ENCODE measurements around the gene COMT. TPM values are rescaled to one million over a fixed set of nuclear protein-coding genes. Genes with fewer than 3 reads are reported as not detected.

COMT gene
- total RNA-seq, 1 donor from 2014 or later: 186 TPM

DNA sequence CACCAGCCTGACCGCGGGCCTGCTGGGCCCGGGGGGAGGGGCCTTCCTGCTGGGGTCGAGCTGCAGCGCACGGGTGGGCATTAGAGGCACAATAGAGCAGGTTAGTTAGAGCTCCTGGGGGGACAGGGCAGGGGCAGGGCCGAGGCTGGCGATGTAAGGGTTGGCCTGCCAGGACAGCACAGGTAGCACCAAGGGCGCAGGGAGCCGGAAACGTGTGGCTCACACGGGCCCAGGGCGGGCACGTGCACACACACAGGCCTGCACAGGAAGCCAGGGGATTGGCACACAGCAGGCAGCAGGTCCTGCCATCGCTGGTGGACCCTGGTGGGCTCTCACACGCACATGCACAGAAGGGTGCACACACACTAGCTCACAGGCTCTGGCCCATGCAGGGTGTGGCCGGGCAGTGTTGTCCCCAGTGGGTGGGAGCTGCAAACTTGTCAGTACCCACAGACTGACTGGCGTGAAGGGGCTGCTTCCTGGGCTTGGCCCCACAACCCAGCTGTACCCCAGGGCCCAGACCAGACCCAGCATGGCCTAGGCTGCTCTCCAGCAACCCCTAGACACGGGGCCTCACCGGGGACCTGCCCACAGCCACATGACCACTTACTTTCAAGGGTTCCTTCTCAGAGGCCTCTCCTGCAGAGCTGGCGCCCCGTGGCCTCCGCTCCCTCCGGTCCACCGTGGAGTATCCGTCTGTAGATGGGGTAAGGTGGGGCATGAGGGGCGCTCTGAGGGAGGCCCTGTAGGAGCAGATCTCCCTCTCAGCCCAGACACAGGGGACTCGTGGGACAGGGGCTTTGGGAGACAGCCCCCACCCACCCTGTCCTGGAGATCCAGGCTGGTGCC is 29.9 kb downstream of the COMT start:
- H3K27me3 Mint-ChIP-seq (ENCODE audit: low read depth): no peaks in the 10 kb centered on the region
- TF ChIP-seq, protein P1, sequence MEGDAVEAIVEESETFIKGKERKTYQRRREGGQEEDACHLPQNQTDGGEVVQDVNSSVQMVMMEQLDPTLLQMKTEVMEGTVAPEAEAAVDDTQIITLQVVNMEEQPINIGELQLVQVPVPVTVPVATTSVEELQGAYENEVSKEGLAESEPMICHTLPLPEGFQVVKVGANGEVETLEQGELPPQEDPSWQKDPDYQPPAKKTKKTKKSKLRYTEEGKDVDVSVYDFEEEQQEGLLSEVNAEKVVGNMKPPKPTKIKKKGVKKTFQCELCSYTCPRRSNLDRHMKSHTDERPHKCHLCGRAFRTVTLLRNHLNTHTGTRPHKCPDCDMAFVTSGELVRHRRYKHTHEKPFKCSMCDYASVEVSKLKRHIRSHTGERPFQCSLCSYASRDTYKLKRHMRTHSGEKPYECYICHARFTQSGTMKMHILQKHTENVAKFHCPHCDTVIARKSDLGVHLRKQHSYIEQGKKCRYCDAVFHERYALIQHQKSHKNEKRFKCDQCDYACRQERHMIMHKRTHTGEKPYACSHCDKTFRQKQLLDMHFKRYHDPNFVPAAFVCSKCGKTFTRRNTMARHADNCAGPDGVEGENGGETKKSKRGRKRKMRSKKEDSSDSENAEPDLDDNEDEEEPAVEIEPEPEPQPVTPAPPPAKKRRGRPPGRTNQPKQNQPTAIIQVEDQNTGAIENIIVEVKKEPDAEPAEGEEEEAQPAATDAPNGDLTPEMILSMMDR (IDR thresholded peaks at IDR 0.05): no peak
- peaks cover 6% of the 10 kb centered on the region for H3K36me3 Mint-ChIP-seq (ENCODE audit: low read depth)
- H3K4me1 Mint-ChIP-seq (ENCODE audit: low read depth): peaks cover 7% of the 10 kb centered on the region
- H3K4me3 Mint-ChIP-seq (ENCODE audit: unreplicated experiment): no peak overlapping the region
- no peak overlapping the region for H3K27ac Mint-ChIP-seq (ENCODE audit: unreplicated experiment)
- H3K9me3 Mint-ChIP-seq (ENCODE audit: low read depth): no peaks in the 10 kb centered on the region
- no peak for DNase-seq (ENCODE audit: low spot score)

DNA sequence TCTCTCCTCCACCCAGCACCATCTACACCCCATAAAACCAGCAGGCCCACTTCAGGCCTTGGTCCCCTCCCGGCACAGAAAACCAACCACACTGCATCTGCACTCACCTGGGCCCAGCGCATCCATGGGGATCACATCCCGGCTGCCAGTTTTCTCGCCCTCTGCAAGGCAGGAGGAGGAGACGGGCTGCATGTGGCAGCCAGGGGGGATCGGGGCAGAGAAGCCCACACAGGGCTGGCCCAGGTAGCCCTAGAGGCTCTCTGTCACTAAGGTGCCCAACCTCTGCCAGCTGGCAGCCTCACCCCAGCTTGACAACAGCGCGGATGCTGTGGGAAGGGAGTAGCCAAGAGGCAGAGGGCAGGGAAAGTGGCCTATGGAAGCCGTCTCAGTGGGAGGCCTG is 30.7 kb downstream of the COMT start:
- H3K4me3 Mint-ChIP-seq (ENCODE audit: unreplicated experiment): no peak overlapping the region
- peaks cover 7% of the 10 kb centered on the region for H3K4me1 Mint-ChIP-seq (ENCODE audit: low read depth)
- no peak for DNase-seq (ENCODE audit: low spot score)
- H3K27ac Mint-ChIP-seq (ENCODE audit: unreplicated experiment): no peak overlapping the region
- no peaks in the 10 kb centered on the region for H3K9me3 Mint-ChIP-seq (ENCODE audit: low read depth)
- peaks cover 3% of the 10 kb centered on the region for H3K36me3 Mint-ChIP-seq (ENCODE audit: low read depth)
- H3K27me3 Mint-ChIP-seq (ENCODE audit: low read depth): no peaks in the 10 kb centered on the region
- TF ChIP-seq, protein P1 (IDR thresholded peaks at IDR 0.05): no peak

- Mint-ChIP-seq H3K27ac (ENCODE audit: unreplicated experiment) (no peak overlapping the region), H3K27me3 (ENCODE audit: low read depth) (no peaks in the 10 kb centered on the region), H3K9me3 (ENCODE audit: low read depth) (no peaks in the 10 kb centered on the region), H3K4me1 (ENCODE audit: low read depth) (peaks cover 7% of the 10 kb centered on the region), H3K4me3 (ENCODE audit: unreplicated experiment) (no peak overlapping the region), H3K36me3 (ENCODE audit: low read depth) (peaks cover 2% of the 10 kb centered on the region)
- DNase-seq (ENCODE audit: low spot score): no peak
- TF ChIP-seq, protein P1 (IDR thresholded peaks at IDR 0.05): no peak
These were observed 31.3 kb downstream of the COMT start for GRCh38 chr22:19972652-19973550.

DNA sequence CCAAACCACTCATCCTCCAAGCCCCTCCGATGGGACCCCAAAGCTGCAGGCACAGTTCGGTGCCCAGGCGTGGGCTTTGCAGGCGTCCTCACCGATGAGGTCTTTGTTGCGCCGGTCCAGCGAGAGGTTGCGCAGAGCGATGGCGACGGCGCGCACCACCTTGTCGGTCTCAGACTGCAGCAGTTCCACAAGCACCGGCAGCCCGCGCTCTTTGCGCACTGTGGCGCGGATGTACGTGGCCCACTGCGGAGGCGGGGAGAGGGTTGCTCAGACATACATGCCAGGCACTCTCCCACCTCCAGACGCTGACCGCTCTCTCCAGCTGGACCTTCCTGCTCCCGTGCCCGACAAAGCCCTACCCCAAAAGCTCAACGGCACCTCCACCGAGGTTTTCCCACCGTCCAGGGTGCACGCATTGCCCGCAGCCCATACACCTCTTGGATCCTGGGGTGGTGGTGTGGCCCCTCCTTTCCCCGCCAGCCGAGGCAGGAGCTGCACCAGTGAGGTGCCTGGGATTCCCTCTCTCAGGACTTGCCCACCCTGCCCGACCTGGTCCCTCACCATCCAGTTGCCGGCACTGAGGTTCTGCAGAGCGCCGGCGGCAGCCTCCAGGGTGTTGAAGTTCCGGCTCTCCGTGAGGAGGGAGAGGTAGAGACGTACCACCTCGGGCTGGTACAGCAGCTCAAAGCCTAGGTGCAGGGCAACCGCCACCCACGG is 32.1 kb downstream of the COMT start:
- no peaks in the 10 kb centered on the region for H3K27me3 Mint-ChIP-seq (ENCODE audit: low read depth)
- DNase-seq (ENCODE audit: low spot score): no peak
- peaks cover 7% of the 10 kb centered on the region for H3K4me1 Mint-ChIP-seq (ENCODE audit: low read depth)
- H3K27ac Mint-ChIP-seq (ENCODE audit: unreplicated experiment): no peak overlapping the region
- TF ChIP-seq, protein P1 (IDR thresholded peaks at IDR 0.05): no peak
- H3K36me3 Mint-ChIP-seq (ENCODE audit: low read depth): peaks cover 2% of the 10 kb centered on the region
- no peaks in the 10 kb centered on the region for H3K9me3 Mint-ChIP-seq (ENCODE audit: low read depth)
- no peak overlapping the region for H3K4me3 Mint-ChIP-seq (ENCODE audit: unreplicated experiment)

Data from chondrocyte (in vitro differentiated cells).